B cell (primary cell): ENCODE data around the gene ACOD1. TPM values are rescaled to one million over a fixed set of nuclear protein-coding genes. Genes with fewer than 3 reads are reported as not detected.

Experiments
- ATAC-seq: fragments of 200-7000 bp; cut with Tn5 transposase; one replicate; pipeline ENCODE4 v1.10.0; 2021; ENCODE audit warnings: low read depth, mild to moderate bottlenecking, moderate number of reproducible peaks, moderate library complexity
- CTCF ChIA-PET: fragments of 350-600 bp; sonication (Branson Sonifier 250); formaldehyde crosslinking; loops from one replicate; lab custom pipeline; 2021; ENCODE audit warnings: antibody characterized with exemption, inconsistent platforms; lab: Charles Lee
- POLR2A ChIA-PET: fragments of 350-600 bp; sonication (Branson Sonifier 250); formaldehyde crosslinking; loops from one replicate; lab custom pipeline; 2021; ENCODE audit warnings: antibody characterized with exemption; lab: Charles Lee
- DNase-seq: peaks from one replicate; pipeline ENCODE4 v3.0.0; 2013
- H2AFZ ChIP-seq: 2 replicates; pipeline ENCODE4 v1.6.1; 2012; ENCODE audit warnings: mild to moderate bottlenecking, low read depth, low read length; ENCODE audit not compliant: insufficient read depth, poor library complexity, severe bottlenecking
- H3K27ac ChIP-seq, 2 donors: 1 replicate in 1 of 2; 2 replicates in 1 of 2; pipeline ENCODE4 v1.5.1; 2012 to 2013; ENCODE audit warnings: low read length in 2 of 2, mild to moderate bottlenecking in 2 of 2, moderate library complexity in 1 of 2
- H3K27me3 ChIP-seq, 4 experiments: fragments of 200-600 bp in 1 of 4; sonication (generic) in 1 of 4; replicated peaks in 1 of 4; 1 replicate in 2 of 4; 2 replicates in 2 of 4; pipeline versions ENCODE4 v1.6.1 to v1.7.0; 2013 to 2016; ENCODE audit warnings: low read length in 3 of 4, mild to moderate bottlenecking in 2 of 4, mixed read lengths in 1 of 4, moderate library complexity in 1 of 4; ENCODE audit not compliant: insufficient read depth in 4 of 4, control insufficient read depth in 3 of 4; ENCODE audit errors: control extremely low read depth in 1 of 4
- H3K36me3 ChIP-seq, 2 experiments: replicated peaks in 1 of 2; 1 replicate in 1 of 2; 2 replicates in 1 of 2; pipeline versions ENCODE4 v1.6.1 to v1.7.1; 2013; ENCODE audit warnings: low read length in 1 of 2; ENCODE audit not compliant: insufficient read depth in 2 of 2, control insufficient read depth in 1 of 2; ENCODE audit errors: control extremely low read depth in 1 of 2, extremely low read depth in 1 of 2
- H3K4me1 ChIP-seq, 2 donors: fragments of 200-600 bp in 1 of 2; sonication (generic) in 1 of 2; 1 replicate in 1 of 2; 2 replicates in 1 of 2; pipeline versions ENCODE4 v1.5.1 to v1.6.1; 2013 to 2017; ENCODE audit warnings: low read length in 2 of 2; ENCODE audit not compliant: control insufficient read depth in 2 of 2, insufficient read depth in 2 of 2
- H3K4me2 ChIP-seq: replicated peaks from 2 replicates; pipeline ENCODE3; 2012; ENCODE audit warnings: mild to moderate bottlenecking, low read depth, low read length; ENCODE audit not compliant: poor library complexity, severe bottlenecking
- H3K4me3 ChIP-seq, 5 experiments: fragments of 200-600 bp in 1 of 5; sonication (generic) in 1 of 5; 1 replicate in 3 of 5; 2 replicates in 2 of 5; pipeline versions ENCODE4 v1.5.1 to v1.7.0; 2011 to 2016; ENCODE audit warnings: low read length in 4 of 5, mild to moderate bottlenecking in 4 of 5, low read depth in 2 of 5, control low read depth in 1 of 5, moderate library complexity in 1 of 5; ENCODE audit not compliant: insufficient read depth in 1 of 5; ENCODE audit errors: control extremely low read depth in 1 of 5, extremely low read depth in 1 of 5
- H3K79me2 ChIP-seq: fragments of 200-600 bp; sonication (generic); one replicate; pipeline ENCODE4 v1.6.0; 2016; ENCODE audit warnings: low read length; ENCODE audit not compliant: control insufficient read depth, insufficient read depth
- H3K9ac ChIP-seq: fragments of 200-600 bp; sonication (generic); 2 replicates; pipeline ENCODE4 v1.6.1; 2017; ENCODE audit warnings: mild to moderate bottlenecking, low read length, moderate library complexity
- H3K9me3 ChIP-seq, 3 donors: one replicate each; pipeline versions ENCODE4 v1.6.1 to v1.7.1; 2013; ENCODE audit warnings: low read length in 2 of 3; ENCODE audit not compliant: control insufficient read depth in 2 of 3, insufficient read depth in 1 of 3; ENCODE audit errors: control extremely low read depth in 1 of 3
- H4K20me1 ChIP-seq: 2 replicates; pipeline ENCODE4 v1.6.0; 2012; ENCODE audit warnings: mild to moderate bottlenecking, low read length; ENCODE audit not compliant: insufficient read depth, control insufficient read depth, poor library complexity, severe bottlenecking
- H3K27ac Mint-ChIP-seq: one replicate; pipeline ENCODE4 v1.8.0; 2021; ENCODE audit warnings: mixed read lengths
- H3K27me3 Mint-ChIP-seq: one replicate; pipeline ENCODE4 v1.8.0; 2021; ENCODE audit warnings: mixed read lengths
- H3K4me1 Mint-ChIP-seq: one replicate; pipeline ENCODE4 v1.8.0; 2021; ENCODE audit warnings: mixed read lengths
- H3K4me3 Mint-ChIP-seq: one replicate; pipeline ENCODE4 v1.8.0; 2021; ENCODE audit warnings: mixed read lengths
- H3K9me3 Mint-ChIP-seq: one replicate; pipeline ENCODE4 v1.8.0; 2022; ENCODE audit warnings: mixed read lengths; ENCODE audit not compliant: insufficient read depth
- CTCF ChIP-seq: fragments of 200-600 bp; IDR thresholded peaks from one replicate; pipeline ENCODE4 v1.8.0; 2022; ENCODE audit warnings: antibody characterized with exemption, mild to moderate bottlenecking
- EZH2 ChIP-seq: IDR thresholded peaks from 2 replicates; pipeline ENCODE4 v1.6.1; 2012; ENCODE audit warnings: borderline replicate concordance, low read depth, mild to moderate bottlenecking, moderate library complexity, low read length; ENCODE audit not compliant: insufficient read depth, poor library complexity, severe bottlenecking
- WGBS: methylation state at CpG from one replicate; pipeline ENCODE4 v1.1.5; 2013; ENCODE audit warnings: missing lambda C conversion rate; ENCODE audit not compliant: insufficient coverage; 5-methylcytosine and 5-hydroxymethylcytosine counted together
- intact Hi-C: fragments of 100-400 bp; cut with micrococcal nuclease; formaldehyde crosslinking; loops from one replicate; pipeline ENCODE4 v1.10.0; 2022
- polyA plus RNA-seq: library from polyadenylated mRNA; depleted of rRNA; stranded (reverse); fragments of >200 nt; gene quantifications from 2 replicates; pipeline ENCODE4 v1.2.3, GENCODE V29; 2012
- total RNA-seq, 2 donors: library from RNA; stranded (reverse); fragments of 120-200 nt in 1 of 2; gene quantifications; 1 replicate in 1 of 2; 2 replicates in 1 of 2; pipeline versions ENCODE4 v1.2.3 to v1.2.4, GENCODE V29; 2013 to 2022

The ACOD1 gene
- total and polyA plus RNA-seq, 2 donors (not counting 1 experiment from before 2014, with no cell fraction given): not detected

- DNase-seq (no peak), ATAC-seq (no peak)
- Histone ChIP-seq H3K36me3 (no peaks in the 10 kb centered on the region), H3K4me1 (peaks cover 0 to 7% of the 10 kb centered on the region in 2 donors), H4K20me1 (no peaks in the 10 kb centered on the region), H3K4me3 (no peak overlapping the region), H3K27ac (no peak overlapping the region), H3K27me3 (peaks cover 0 to 21% (median 14%) of the 10 kb centered on the region in 4 experiments), H3K4me2 (no peak overlapping the region), H2AFZ (no peak overlapping the region), H3K9ac (no peak overlapping the region), H3K9me3 (no peaks in the 10 kb centered on the region), H3K79me2 (no peaks in the 10 kb centered on the region)
- TF ChIP-seq CTCF (no peak), EZH2 (no peak)
- peaks cover 44% of the 10 kb centered on the region for H3K27me3 Mint-ChIP-seq
- ChIA-PET CTCF (interaction anchor here (0.9 to 3.2 kb wide), 5 partner anchors 8 to 946 kb away, joined by 3 to 23 read pairs (median 4); partner anchors contain the start of gene CLN5), POLR2A (interaction anchor here (0.9 kb wide), 1 partner anchor 11 kb away, joined by 3 read pairs; no protein-coding TSS in a partner anchor)
- H3K4me1 Mint-ChIP-seq: peaks cover 4% of the 10 kb centered on the region
- WGBS: 29% methylated on average over 2 of the region's 6 CpGs
- H3K4me3 Mint-ChIP-seq: no peak overlapping the region
- no peaks in the 10 kb centered on the region for H3K9me3 Mint-ChIP-seq
- intact Hi-C loops: no loop called here
- no peak overlapping the region for H3K27ac Mint-ChIP-seq
Observed at GRCh38 chr13:76982061-76982460, 33.8 kb downstream of the ACOD1 start.

DNA sequence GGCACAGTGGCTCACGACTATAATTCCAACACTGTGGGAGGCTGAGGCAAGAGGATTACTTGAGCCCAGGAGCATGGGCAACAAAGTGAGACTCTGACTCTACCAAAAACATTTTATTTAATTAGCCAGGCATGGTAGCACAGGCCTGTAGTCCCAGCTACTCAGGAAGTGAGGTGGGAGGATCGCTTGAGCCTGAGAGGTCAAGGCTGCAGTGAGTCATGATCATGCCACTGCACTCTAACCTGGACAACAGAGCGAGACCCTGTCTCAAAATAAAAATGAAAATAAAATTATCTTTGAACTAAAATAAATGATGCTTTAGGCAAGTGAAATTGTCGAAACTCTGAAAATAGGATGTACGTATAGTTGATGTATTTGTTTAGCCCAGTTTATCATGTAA is 35.4 kb downstream of the ACOD1 start:
- Histone ChIP-seq H4K20me1 (no peaks in the 10 kb centered on the region), H3K4me3 (no peak overlapping the region), H3K27me3 (peaks cover 0 to 18% (median 13%) of the 10 kb centered on the region in 4 experiments), H3K79me2 (no peaks in the 10 kb centered on the region), H3K9ac (no peak overlapping the region), H3K4me1 (peaks cover 0 to 7% of the 10 kb centered on the region in 2 donors), H3K27ac (no peak overlapping the region), H3K4me2 (no peak overlapping the region), H2AFZ (no peak overlapping the region), H3K9me3 (no peaks in the 10 kb centered on the region), H3K36me3 (no peaks in the 10 kb centered on the region)
- TF ChIP-seq EZH2 (no peak), CTCF (no peak)
- intact Hi-C loops: no loop called here
- ChIA-PET CTCF (no interaction called here), POLR2A (no interaction called here)
- no peak overlapping the region for H3K4me3 Mint-ChIP-seq
- H3K4me1 Mint-ChIP-seq: peaks cover 4% of the 10 kb centered on the region
- H3K27me3 Mint-ChIP-seq: peaks cover 41% of the 10 kb centered on the region
- 80% methylated on average over 1 of the region's 5 CpGs for WGBS
- no peak overlapping the region for H3K27ac Mint-ChIP-seq
- H3K9me3 Mint-ChIP-seq: no peaks in the 10 kb centered on the region
- ATAC-seq (no peak), DNase-seq (no peak)
